Loucy (cell line): ENCODE measurements around the gene SSB.
"Not testable (repeated sequence)": the region's sequence is repeated elsewhere in the genome, so short reads cannot be mapped to it uniquely, and the experiment has no call there.

ENCODE experiments used
- H2AFZ ChIP-seq: fragments of 200-600 bp; sonication (generic); 2 replicates; pipeline ENCODE4 v1.6.0; 2016; ENCODE audit warnings: antibody characterized with exemption, mild to moderate bottlenecking, low read length, moderate library complexity
- H3F3A ChIP-seq: fragments of 200-600 bp; 2 replicates; pipeline ENCODE4 v1.6.0; 2016; ENCODE audit warnings: antibody characterized with exemption, low read depth, mild to moderate bottlenecking
- H3K27me3 ChIP-seq: fragments of 200-600 bp; sonication (generic); 2 replicates; pipeline ENCODE4 v1.6.1; 2014; ENCODE audit warnings: low read length, mild to moderate bottlenecking; ENCODE audit not compliant: insufficient read depth, poor library complexity, severe bottlenecking
- H3K36me3 ChIP-seq: fragments of 200-600 bp; sonication (generic); 2 replicates; pipeline ENCODE4 v1.6.1; 2016; ENCODE audit warnings: low read length; ENCODE audit not compliant: insufficient read depth
- H3K4me1 ChIP-seq: fragments of 200-600 bp; sonication (generic); 2 replicates; pipeline ENCODE4 v1.5.1; 2014; ENCODE audit warnings: low read length, mild to moderate bottlenecking; ENCODE audit not compliant: insufficient read depth, poor library complexity, severe bottlenecking
- H3K4me2 ChIP-seq: fragments of 200-600 bp; sonication (generic); 2 replicates; pipeline ENCODE4 v1.6.0; 2014; ENCODE audit warnings: antibody characterized with exemption, low read length, low read depth, mild to moderate bottlenecking; ENCODE audit not compliant: poor library complexity, severe bottlenecking
- H3K4me3 ChIP-seq: fragments of 200-600 bp; sonication (generic); 2 replicates; pipeline ENCODE4 v1.5.1; 2014; ENCODE audit warnings: low read length, mild to moderate bottlenecking, mixed read lengths; ENCODE audit not compliant: poor library complexity, severe bottlenecking
- H3K79me2 ChIP-seq: fragments of 200-600 bp; sonication (generic); 2 replicates; pipeline ENCODE4 v1.6.1; 2014; ENCODE audit warnings: low read length; ENCODE audit not compliant: insufficient read depth
- H3K9ac ChIP-seq: fragments of 200-600 bp; sonication (generic); 2 replicates; pipeline ENCODE4 v1.6.0; 2014; ENCODE audit warnings: mild to moderate bottlenecking, low read depth, low read length, moderate library complexity; ENCODE audit not compliant: poor library complexity, severe bottlenecking
- H3K9me2 ChIP-seq: fragments of 200-600 bp; sonication (generic); replicated peaks from 2 replicates; pipeline ENCODE4 v1.6.1; 2016; ENCODE audit warnings: low read depth, low read length, mixed read lengths
- H3K9me3 ChIP-seq: fragments of 200-600 bp; sonication (generic); 2 replicates; pipeline ENCODE4 v1.6.1; 2014; ENCODE audit warnings: mild to moderate bottlenecking, antibody characterized with exemption, low read length, low read depth; ENCODE audit not compliant: insufficient read depth
- H4K20me1 ChIP-seq: fragments of 200-600 bp; sonication (generic); 2 replicates; pipeline ENCODE4 v1.6.0; 2014; ENCODE audit warnings: antibody characterized with exemption, low read length, mild to moderate bottlenecking; ENCODE audit not compliant: insufficient read depth, poor library complexity, severe bottlenecking
- CTCF ChIP-seq: fragments of 200-600 bp; sonication (generic); conservative IDR thresholded peaks from 2 replicates; pipeline ENCODE4 v1.5.1; 2014; ENCODE audit warnings: mild to moderate bottlenecking, antibody characterized with exemption, low read length
- EZH2phosphoT487 ChIP-seq: fragments of 200-600 bp; IDR thresholded peaks from 2 replicates; pipeline ENCODE4 v1.6.1; 2018; ENCODE audit warnings: antibody characterized with exemption, mild to moderate bottlenecking, moderate library complexity, borderline replicate concordance

SSB gene

GRCh38 chr2:169818241-169818640, 19.6 kb downstream of the SSB start:
- no peak overlapping the region for H3K4me2 ChIP-seq
- peaks cover 4% of the 10 kb centered on the region for H4K20me1 ChIP-seq
- H3K79me2 ChIP-seq, result peaks cover 26% of the 10 kb centered on the region
- peaks cover 4% of the 10 kb centered on the region; the same call in 1 of the 2 replicates for H3F3A ChIP-seq
- TF ChIP-seq CTCF (no peak), EZH2phosphoT487 (no peak)
- no peak overlapping the region for H3K4me3 ChIP-seq
- H3K9me3 ChIP-seq, result no peaks in the 10 kb centered on the region
- H3K4me1 ChIP-seq, result peaks cover 36% of the 10 kb centered on the region
- peaks cover 10% of the 10 kb centered on the region; the same call in 1 of the 2 replicates for H3K36me3 ChIP-seq
- no peak overlapping the region for H2AFZ ChIP-seq
- no peaks in the 10 kb centered on the region for H3K27me3 ChIP-seq
- H3K9ac ChIP-seq, result no peak overlapping the region
- H3K9me2 ChIP-seq, result no peaks in the 10 kb centered on the region

- Histone ChIP-seq H3K79me2 (peaks cover 35% of the 10 kb centered on the region), H3F3A (peaks cover 4% of the 10 kb centered on the region; the same call in 1 of the 2 replicates), H3K4me1 (peaks cover 45% of the 10 kb centered on the region), H4K20me1 (peaks cover 7% of the 10 kb centered on the region), H3K36me3 (peaks cover 7% of the 10 kb centered on the region; the same call in 1 of the 2 replicates), H3K4me2 (peak overlapping the region; percentile 99), H3K4me3 (no peak overlapping the region), H3K9ac (no peak overlapping the region), H3K9me2 (no peaks in the 10 kb centered on the region), H3K27me3 (no peaks in the 10 kb centered on the region), H2AFZ (no peak overlapping the region), H3K9me3 (no peaks in the 10 kb centered on the region)
- TF ChIP-seq CTCF, result no peak
- TF ChIP-seq EZH2phosphoT487, result no peak
Measured at GRCh38 chr2:169819106-169819505, 20.4 kb downstream of the SSB start.

- Histone ChIP-seq H3K79me2 (peaks cover 40% of the 10 kb centered on the region), H3K4me1 (peaks cover 50% of the 10 kb centered on the region), H3K4me3 (peak overlapping the region; percentile 17), H3K4me2 (peak overlapping the region; percentile 99)
- H3K36me3 ChIP-seq, H2AFZ ChIP-seq, H3K9ac ChIP-seq, H3K27me3 ChIP-seq, H3K9me2 ChIP-seq, H4K20me1 ChIP-seq, H3F3A ChIP-seq, H3K9me3 ChIP-seq: not testable (repeated sequence)
Measured at GRCh38 chr2:169820101-169820500, 21.4 kb downstream of the SSB start.

GRCh38 chr2:169822036-169822435, 23.4 kb downstream of the SSB start:
- Histone ChIP-seq H3K27me3 (no peaks in the 10 kb centered on the region), H3K4me2 (peak overlapping the region; percentile 99), H3K9me3 (no peaks in the 10 kb centered on the region), H4K20me1 (peaks cover 7% of the 10 kb centered on the region), H3K9me2 (no peaks in the 10 kb centered on the region), H3K4me3 (peak overlapping the region; percentile 87), H3K36me3 (no peaks in the 10 kb centered on the region), H3K79me2 (peaks cover 40% of the 10 kb centered on the region), H3K4me1 (peaks cover 54% of the 10 kb centered on the region), H3K9ac (peak overlapping the region; percentile 84), H3F3A (no peaks in the 10 kb centered on the region; the same call in 1 of the 2 replicates), H2AFZ (no peak overlapping the region)
- no peak for TF ChIP-seq CTCF
- TF ChIP-seq EZH2phosphoT487, result no peak
